Panc1 (cell line): Measurements from ENCODE around the gene NEIL3. TPM values are rescaled to one million over a fixed set of nuclear protein-coding genes. Genes with fewer than 3 reads are reported as not detected.

Experiments used
- ATAC-seq: fragments of 200-7000 bp; cut with Tn5 transposase; 2 replicates; pipeline ENCODE4 v1.9.1; 2020; ENCODE audit warnings: mild to moderate bottlenecking, moderate library complexity
- BruUV-seq: library from RNA; stranded (reverse); fragments of 400-500 nt; replicated peaks from 2 replicates; lab custom pipeline; 2021; lab: Mats Ljungman, UMichigan
- CTCF ChIA-PET: fragments of 300-600 bp; sonication (Branson Sonifier 250); formaldehyde crosslinking; loops from one replicate; lab custom pipeline; 2022; ENCODE audit warnings: antibody characterized with exemption; lab: Charles Lee
- POLR2A ChIA-PET: fragments of 300-600 bp; sonication (Branson Sonifier 250); formaldehyde crosslinking; loops from one replicate; lab custom pipeline; 2022; ENCODE audit warnings: antibody characterized with exemption; lab: Charles Lee
- DNase-seq: peaks from one replicate; pipeline ENCODE4 v3.0.0-alpha.2; 2010; ENCODE audit warnings: low read depth, low spot score
- H3K27ac ChIP-seq: 2 replicates; pipeline ENCODE4 v1.5.1; 2011; ENCODE audit warnings: mild to moderate bottlenecking, low read length, inconsistent platforms
- H3K27me3 ChIP-seq: fragments of 200-500 bp; sonication (Bioruptor generic); 2 replicates; pipeline ENCODE4 v1.6.0; 2014; ENCODE audit warnings: low read length, inconsistent platforms; ENCODE audit not compliant: control insufficient read depth, insufficient read depth
- H3K36me3 ChIP-seq: fragments of 200-500 bp; sonication (Bioruptor generic); 2 replicates; pipeline ENCODE4 v1.5.1; 2014; ENCODE audit warnings: inconsistent platforms, mild to moderate bottlenecking, low read length, moderate library complexity; ENCODE audit not compliant: control insufficient read depth, insufficient read depth
- H3K4me1 ChIP-seq: 2 replicates; pipeline ENCODE4 v1.5.1; 2011; ENCODE audit warnings: inconsistent platforms, mild to moderate bottlenecking, low read length, moderate library complexity; ENCODE audit not compliant: control insufficient read depth, insufficient read depth
- H3K4me3 ChIP-seq, 2 experiments: 2 replicates each; pipeline ENCODE4 v1.5.1; 2011 to 2012; ENCODE audit warnings: low read depth in 2 of 2, low read length in 2 of 2, mild to moderate bottlenecking in 2 of 2, inconsistent platforms in 1 of 2, moderate library complexity in 1 of 2
- H3K9me3 ChIP-seq: fragments of 200-500 bp; sonication (Bioruptor generic); 2 replicates; pipeline ENCODE4 v1.5.1; 2014; ENCODE audit warnings: low read depth, mild to moderate bottlenecking, inconsistent platforms, low read length, moderate library complexity; ENCODE audit not compliant: control insufficient read depth, insufficient read depth
- CTCF ChIP-seq: fragments of 450-650 bp; IDR thresholded peaks from 2 replicates; pipeline ENCODE4 v1.5.1; 2017; ENCODE audit warnings: mild to moderate bottlenecking
- POLR2AphosphoS5 ChIP-seq: IDR thresholded peaks from 2 replicates; pipeline ENCODE4 v1.6.1; 2012; ENCODE audit warnings: mild to moderate bottlenecking, low read depth, low read length, moderate library complexity
- SIN3A ChIP-seq: IDR thresholded peaks from 2 replicates; pipeline ENCODE4 v1.6.1; 2012; ENCODE audit warnings: low read depth, mild to moderate bottlenecking, low read length, moderate library complexity, borderline replicate concordance; ENCODE audit not compliant: insufficient read depth
- TCF7L2 ChIP-seq: IDR thresholded peaks from 2 replicates; pipeline ENCODE4 v1.6.1; 2011; ENCODE audit warnings: mild to moderate bottlenecking, low read depth, low read length, inconsistent platforms
- in situ Hi-C: cut with HindIII; loops from 2 replicates; pipeline ENCODE4 v1.10.0; 2016; ENCODE audit warnings: low sequenced_read_pairs, low pct_unique_long_range_greater_than_20kb
- intact Hi-C: fragments of 100-400 bp; cut with micrococcal nuclease; formaldehyde crosslinking; loops from one replicate; pipeline ENCODE4 v1.10.0; 2022; ENCODE audit not compliant: unreplicated experiment
- total RNA-seq: library from RNA; stranded (reverse); gene quantifications from one replicate; pipeline ENCODE4 v1.2.1, GENCODE V29; 2021; ENCODE audit not compliant: unreplicated experiment
- TF ChIP-seq, protein P1 (sequence below), 2 experiments: IDR thresholded peaks; 2 replicates each; pipeline ENCODE4 v1.6.1; 2011 to 2012; ENCODE audit warnings: low read depth in 2 of 2, control low read depth in 1 of 2, low read length in 1 of 2, mild to moderate bottlenecking in 1 of 2, moderate library complexity in 1 of 2; ENCODE audit not compliant: insufficient read depth in 1 of 2

Gene NEIL3
- total RNA-seq, 1 experiment from 2014 or later: 8.9 TPM

DNA sequence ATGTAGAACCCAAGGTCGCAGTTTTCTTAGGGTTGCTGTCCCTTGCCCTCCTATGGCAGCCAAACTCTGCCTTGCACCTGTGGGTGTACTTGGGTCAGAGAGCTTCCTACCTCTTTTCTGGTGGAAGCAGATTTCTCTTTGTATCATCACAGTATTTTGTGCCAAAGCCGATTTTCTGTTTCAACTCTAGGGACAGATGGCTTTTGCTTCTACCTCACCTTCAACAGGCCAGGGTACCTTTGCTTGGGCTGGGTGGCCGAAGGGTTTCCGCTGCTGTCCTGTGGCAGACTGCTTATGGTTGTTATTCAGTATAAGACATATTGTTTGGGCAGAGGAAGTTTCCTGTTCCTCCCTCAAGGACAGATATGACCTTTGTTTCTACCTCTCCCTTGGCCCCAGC, 22.4 kb downstream of the NEIL3 start:
- TF ChIP-seq CTCF: no peak
- no peak for TF ChIP-seq SIN3A
- TF ChIP-seq, protein P1, sequence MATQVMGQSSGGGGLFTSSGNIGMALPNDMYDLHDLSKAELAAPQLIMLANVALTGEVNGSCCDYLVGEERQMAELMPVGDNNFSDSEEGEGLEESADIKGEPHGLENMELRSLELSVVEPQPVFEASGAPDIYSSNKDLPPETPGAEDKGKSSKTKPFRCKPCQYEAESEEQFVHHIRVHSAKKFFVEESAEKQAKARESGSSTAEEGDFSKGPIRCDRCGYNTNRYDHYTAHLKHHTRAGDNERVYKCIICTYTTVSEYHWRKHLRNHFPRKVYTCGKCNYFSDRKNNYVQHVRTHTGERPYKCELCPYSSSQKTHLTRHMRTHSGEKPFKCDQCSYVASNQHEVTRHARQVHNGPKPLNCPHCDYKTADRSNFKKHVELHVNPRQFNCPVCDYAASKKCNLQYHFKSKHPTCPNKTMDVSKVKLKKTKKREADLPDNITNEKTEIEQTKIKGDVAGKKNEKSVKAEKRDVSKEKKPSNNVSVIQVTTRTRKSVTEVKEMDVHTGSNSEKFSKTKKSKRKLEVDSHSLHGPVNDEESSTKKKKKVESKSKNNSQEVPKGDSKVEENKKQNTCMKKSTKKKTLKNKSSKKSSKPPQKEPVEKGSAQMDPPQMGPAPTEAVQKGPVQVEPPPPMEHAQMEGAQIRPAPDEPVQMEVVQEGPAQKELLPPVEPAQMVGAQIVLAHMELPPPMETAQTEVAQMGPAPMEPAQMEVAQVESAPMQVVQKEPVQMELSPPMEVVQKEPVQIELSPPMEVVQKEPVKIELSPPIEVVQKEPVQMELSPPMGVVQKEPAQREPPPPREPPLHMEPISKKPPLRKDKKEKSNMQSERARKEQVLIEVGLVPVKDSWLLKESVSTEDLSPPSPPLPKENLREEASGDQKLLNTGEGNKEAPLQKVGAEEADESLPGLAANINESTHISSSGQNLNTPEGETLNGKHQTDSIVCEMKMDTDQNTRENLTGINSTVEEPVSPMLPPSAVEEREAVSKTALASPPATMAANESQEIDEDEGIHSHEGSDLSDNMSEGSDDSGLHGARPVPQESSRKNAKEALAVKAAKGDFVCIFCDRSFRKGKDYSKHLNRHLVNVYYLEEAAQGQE (IDR thresholded peaks at IDR 0.05; ENCODE audit: insufficient read depth in 1 of 2, low read depth in 2 of 2, low read length in 1 of 2): no peak
- no peak for TF ChIP-seq POLR2AphosphoS5
- no peak for TF ChIP-seq TCF7L2
- no peak overlapping the region for H3K27ac ChIP-seq
- no peak for DNase-seq
- H3K4me1 ChIP-seq: no peaks in the 10 kb centered on the region
- no peak for ATAC-seq
- no peaks in the 10 kb centered on the region; the same call in none of the 2 replicates for H3K36me3 ChIP-seq
- peaks cover 8% of the 10 kb centered on the region; the same call in 1 of the 2 replicates for H3K9me3 ChIP-seq
- intact Hi-C loops: no loop called here
- H3K4me3 ChIP-seq: no peak overlapping the region
- BruUV-seq: no TSS peak
- H3K27me3 ChIP-seq: no peaks in the 10 kb centered on the region
- in situ Hi-C loops: no loop called here
- ChIA-PET CTCF (interaction anchor here (0.5 kb wide), 1 partner anchor 83 kb away, joined by 4 read pairs; no protein-coding TSS in a partner anchor), POLR2A (no interaction called here)

- ChIA-PET POLR2A (interaction anchor here (0.6 kb wide), 1 partner anchor 28 kb away, joined by 5 read pairs; no protein-coding TSS in a partner anchor), CTCF (no interaction called here)
- in situ Hi-C loops: no loop called here
- ATAC-seq: peak; percentile 81
- H3K4me3 ChIP-seq: no peak overlapping the region
- H3K27ac ChIP-seq: no peak overlapping the region
- H3K9me3 ChIP-seq: no peaks in the 10 kb centered on the region
- no peaks in the 10 kb centered on the region; the same call in none of the 2 replicates for H3K36me3 ChIP-seq
- intact Hi-C loops: loop anchor here (5.0 to 10.0 kb wide), 2 partner anchors 87 to 965 kb away; no protein-coding TSS in a partner anchor
- no peaks in the 10 kb centered on the region for H3K4me1 ChIP-seq
- TF ChIP-seq, protein P1 (IDR thresholded peaks at IDR 0.05; ENCODE audit: insufficient read depth in 1 of 2, low read depth in 2 of 2, low read length in 1 of 2): no peak
- peak; percentile 59; the same call in 1 of the 2 replicates for TF ChIP-seq CTCF
- no peak for TF ChIP-seq TCF7L2
- DNase-seq: no peak
- H3K27me3 ChIP-seq: no peaks in the 10 kb centered on the region
- BruUV-seq: no TSS peak
Measured at GRCh38 chr4:177339477-177340374, 30.1 kb downstream of the NEIL3 start.
